Measurements from ENCODE around the gene MAD1L1.

The MAD1L1 gene

GRCh38 chr7:2028733-2029132 is 204.0 kb downstream of the MAD1L1 start:
- Mint-ChIP-seq H3K27me3 (ENCODE audit: low read depth, poor library complexity) (no peaks in the 10 kb centered on the region), H3K36me3 (ENCODE audit: low read depth) (peaks cover 65% of the 10 kb centered on the region), H3K27ac (no peak overlapping the region)

GRCh38 chr7:2025188-2025587 is 207.6 kb downstream of the MAD1L1 start:
- Mint-ChIP-seq H3K36me3 (ENCODE audit: low read depth) (peaks cover 70% of the 10 kb centered on the region), H3K4me1 (peaks cover 17% of the 10 kb centered on the region), H3K9me3 (peaks cover 67% of the 10 kb centered on the region), H3K4me3 (no peak overlapping the region), H3K27me3 (ENCODE audit: low read depth, poor library complexity) (no peaks in the 10 kb centered on the region), H3K27ac (no peak overlapping the region)
- TF ChIP-seq CTCF (IDR thresholded peaks at IDR 0.05) = no peak
- DNase-seq = no peak

More at GRCh38 chr7:2028733-2029132, 204.0 kb downstream of the MAD1L1 start:
- Mint-ChIP-seq H3K4me1 (peaks cover 34% of the 10 kb centered on the region), H3K9me3 (peaks cover 54% of the 10 kb centered on the region), H3K4me3 (no peak overlapping the region)
- TF ChIP-seq CTCF (IDR thresholded peaks at IDR 0.05) = no peak
- no peak for DNase-seq

- Mint-ChIP-seq H3K27me3 (ENCODE audit: low read depth, poor library complexity) (no peaks in the 10 kb centered on the region), H3K27ac (no peak overlapping the region), H3K36me3 (ENCODE audit: low read depth) (peaks cover 66% of the 10 kb centered on the region), H3K9me3 (peaks cover 67% of the 10 kb centered on the region), H3K4me3 (no peak overlapping the region), H3K4me1 (peaks cover 19% of the 10 kb centered on the region)
- DNase-seq = no peak
- TF ChIP-seq CTCF (IDR thresholded peaks at IDR 0.05) = no peak
These were observed 208.2 kb downstream of the MAD1L1 start for GRCh38 chr7:2024567-2024918.

- Mint-ChIP-seq H3K4me3 (no peak overlapping the region), H3K9me3 (peaks cover 64% of the 10 kb centered on the region), H3K36me3 (ENCODE audit: low read depth) (peaks cover 61% of the 10 kb centered on the region), H3K27ac (no peak overlapping the region), H3K4me1 (peaks cover 20% of the 10 kb centered on the region), H3K27me3 (ENCODE audit: low read depth, poor library complexity) (no peaks in the 10 kb centered on the region)
- no peak for DNase-seq
- no peak for TF ChIP-seq CTCF (IDR thresholded peaks at IDR 0.05)
These were observed 208.7 kb downstream of the MAD1L1 start for GRCh38 chr7:2023877-2024566.

GRCh38 chr7:2022737-2023250 is 210.0 kb downstream of the MAD1L1 start:
- no peak overlapping the region for H3K4me3 Mint-ChIP-seq
- no peaks in the 10 kb centered on the region for H3K27me3 Mint-ChIP-seq (ENCODE audit: low read depth, poor library complexity)
- H3K9me3 Mint-ChIP-seq = peaks cover 52% of the 10 kb centered on the region
- no peak overlapping the region for H3K27ac Mint-ChIP-seq
- H3K4me1 Mint-ChIP-seq = peaks cover 33% of the 10 kb centered on the region
- TF ChIP-seq CTCF (IDR thresholded peaks at IDR 0.05) = no peak
- peaks cover 49% of the 10 kb centered on the region for H3K36me3 Mint-ChIP-seq (ENCODE audit: low read depth)
- DNase-seq = no peak

GRCh38 chr7:2022021-2022409 is 210.7 kb downstream of the MAD1L1 start:
- H3K9me3 Mint-ChIP-seq = peaks cover 44% of the 10 kb centered on the region
- H3K36me3 Mint-ChIP-seq (ENCODE audit: low read depth) = peaks cover 41% of the 10 kb centered on the region
- DNase-seq = no peak
- no peak overlapping the region for H3K4me3 Mint-ChIP-seq
- peaks cover 40% of the 10 kb centered on the region for H3K4me1 Mint-ChIP-seq
- H3K27me3 Mint-ChIP-seq (ENCODE audit: low read depth, poor library complexity) = no peaks in the 10 kb centered on the region
- no peak overlapping the region for H3K27ac Mint-ChIP-seq
- no peak for TF ChIP-seq CTCF (IDR thresholded peaks at IDR 0.05)

Data from nephron progenitor cell (in vitro differentiated cells).